IMR-90 (cell line): ENCODE measurements around the gene BHLHE23. TPM values are rescaled to one million over a fixed set of nuclear protein-coding genes. Genes with fewer than 3 reads are reported as not detected.

Experiments used
- ATAC-seq: fragments of 200-7000 bp; cut with Tn5 transposase; 2 replicates; pipeline ENCODE4 v1.9.1; 2020; ENCODE audit warnings: low read depth, mild to moderate bottlenecking, moderate library complexity
- BruUV-seq: library from RNA; stranded (reverse); fragments of 400-500 nt; replicated peaks from 2 replicates; lab custom pipeline; 2021; lab: Mats Ljungman, UMichigan
- CTCF ChIA-PET: fragments of 300-600 bp; formaldehyde crosslinking; extraction: SDS; loops from one replicate; lab custom pipeline; 2021; ENCODE audit warnings: antibody characterized with exemption; lab: Yijun Ruan, JAX
- POLR2A ChIA-PET: fragments of 300-600 bp; sonication (Branson Sonifier 250); formaldehyde crosslinking; loops from one replicate; lab custom pipeline; 2022; ENCODE audit warnings: antibody characterized with exemption; ENCODE audit not compliant: unreplicated experiment; lab: Charles Lee
- DNase-seq: peaks from one replicate; pipeline ENCODE4 v3.0.0; 2013
- H2AFZ ChIP-seq: replicated peaks from 2 replicates; pipeline ENCODE3; 2013; ENCODE audit warnings: low read length, mild to moderate bottlenecking; ENCODE audit not compliant: poor library complexity
- H2AK5ac ChIP-seq: 2 replicates; pipeline ENCODE4 v1.6.1; 2013; ENCODE audit warnings: low read depth, low read length, inconsistent platforms
- H2AK9ac ChIP-seq: replicated peaks from 2 replicates; pipeline ENCODE3; 2013; ENCODE audit warnings: mild to moderate bottlenecking, low read depth, low read length, moderate library complexity; ENCODE audit not compliant: poor library complexity
- H2BK120ac ChIP-seq: 2 replicates; pipeline ENCODE4 v1.6.1; 2013; ENCODE audit warnings: low read depth, low read length, inconsistent platforms
- H2BK15ac ChIP-seq: 3 replicates; pipeline ENCODE4 v1.6.1; 2013; ENCODE audit warnings: low read depth, low read length, inconsistent platforms
- H2BK20ac ChIP-seq: 2 replicates; pipeline ENCODE4 v1.6.1; 2013; ENCODE audit warnings: low read depth, mild to moderate bottlenecking, inconsistent platforms, low read length, moderate library complexity
- H2BK5ac ChIP-seq: 2 replicates; pipeline ENCODE4 v1.6.1; 2013; ENCODE audit warnings: mild to moderate bottlenecking, low read depth, low read length, inconsistent platforms; ENCODE audit not compliant: poor library complexity, severe bottlenecking
- H3K14ac ChIP-seq: replicated peaks from 2 replicates; pipeline ENCODE4 v1.6.1; 2013; ENCODE audit warnings: low read depth, low read length, inconsistent platforms
- H3K18ac ChIP-seq: 2 replicates; pipeline ENCODE4 v1.6.1; 2013; ENCODE audit warnings: low read depth, low read length, control low read depth
- H3K23ac ChIP-seq: 2 replicates; pipeline ENCODE4 v1.6.1; 2013; ENCODE audit warnings: low read depth, low read length, inconsistent platforms
- H3K27ac ChIP-seq: 2 replicates; pipeline ENCODE4 v1.5.1; 2013; ENCODE audit warnings: mild to moderate bottlenecking, control low read depth, low read length; ENCODE audit not compliant: insufficient read depth
- H3K27me3 ChIP-seq: 2 replicates; pipeline ENCODE4 v1.6.1; 2013; ENCODE audit warnings: low read length; ENCODE audit not compliant: control insufficient read depth, insufficient read depth
- H3K36me3 ChIP-seq: 2 replicates; pipeline ENCODE4 v1.6.1; 2013; ENCODE audit warnings: low read length, mixed read lengths; ENCODE audit not compliant: control insufficient read depth, insufficient read depth
- H3K4ac ChIP-seq: 2 replicates; pipeline ENCODE4 v1.6.1; 2013; ENCODE audit warnings: low read depth, low read length, inconsistent platforms
- H3K4me1 ChIP-seq: 2 replicates; pipeline ENCODE4 v1.6.1; 2013; ENCODE audit warnings: low read length, mixed read lengths; ENCODE audit not compliant: control insufficient read depth, insufficient read depth
- H3K4me2 ChIP-seq: 2 replicates; pipeline ENCODE4 v1.6.1; 2013; ENCODE audit warnings: low read depth, mild to moderate bottlenecking, control low read depth, low read length, moderate library complexity
- H3K4me3 ChIP-seq: 2 replicates; pipeline ENCODE4 v1.5.1; 2013; ENCODE audit warnings: low read depth, mild to moderate bottlenecking, control low read depth, low read length, moderate library complexity; ENCODE audit not compliant: insufficient read depth
- H3K56ac ChIP-seq: 2 replicates; pipeline ENCODE4 v1.6.1; 2013; ENCODE audit warnings: low read length, inconsistent platforms; ENCODE audit not compliant: insufficient read depth; ENCODE audit errors: extremely low read depth
- H3K79me1 ChIP-seq, 2 experiments: 2 replicates each; pipeline ENCODE4 v1.6.1; 2013; ENCODE audit warnings: low read length in 2 of 2, inconsistent platforms in 1 of 2, low read depth in 1 of 2
- H3K9ac ChIP-seq: 2 replicates; pipeline ENCODE4 v1.6.1; 2013; ENCODE audit warnings: low read depth, low read length, control low read depth
- H3K9me1 ChIP-seq: 2 replicates; pipeline ENCODE4 v1.6.1; 2013; ENCODE audit warnings: low read length, inconsistent platforms; ENCODE audit not compliant: insufficient read depth
- H3K9me3 ChIP-seq: 2 replicates; pipeline ENCODE4 v1.6.1; 2013; ENCODE audit warnings: low read length; ENCODE audit not compliant: control insufficient read depth, insufficient read depth
- H4K20me1 ChIP-seq: 2 replicates; pipeline ENCODE4 v1.6.1; 2013; ENCODE audit warnings: low read length, inconsistent platforms; ENCODE audit not compliant: insufficient read depth
- H4K5ac ChIP-seq: 2 replicates; pipeline ENCODE4 v1.6.1; 2013; ENCODE audit warnings: mild to moderate bottlenecking, low read depth, low read length, control low read depth
- H4K8ac ChIP-seq, 2 experiments: 2 replicates each; pipeline ENCODE4 v1.6.1; 2013; ENCODE audit warnings: low read depth in 2 of 2, low read length in 2 of 2, control low read depth in 1 of 2, inconsistent platforms in 1 of 2
- H4K91ac ChIP-seq: 2 replicates; pipeline ENCODE4 v1.6.1; 2013; ENCODE audit warnings: low read depth, low read length, inconsistent platforms; ENCODE audit not compliant: insufficient read depth
- BHLHE40 ChIP-seq: fragments of 150-350 bp; IDR thresholded peaks from 2 replicates; pipeline ENCODE4 v1.6.1; 2016; ENCODE audit warnings: mild to moderate bottlenecking, low read depth, low read length
- CEBPB ChIP-seq: IDR thresholded peaks from 2 replicates; pipeline ENCODE4 v1.6.1; 2012; ENCODE audit warnings: low read depth, low read length, improper control_type of control experiment
- SMC3 ChIP-seq: fragments of 150-350 bp; IDR thresholded peaks from 2 replicates; pipeline ENCODE4 v1.6.1; 2016; ENCODE audit warnings: low read depth, mild to moderate bottlenecking, antibody characterized with exemption, low read length, moderate library complexity
- WGBS, 2 experiments: methylation state at CpG; one replicate each; pipeline versions ENCODE4 v1.1.5 to v1.1.7; 2013; ENCODE audit warnings: missing lambda C conversion rate in 2 of 2; ENCODE audit not compliant: insufficient read length in 1 of 2; ENCODE audit errors: extremely low coverage in 2 of 2; 5-methylcytosine and 5-hydroxymethylcytosine counted together
- dilution Hi-C: fragments of 300-500 bp; cut with HindIII; formaldehyde crosslinking; loops from one replicate; pipeline ENCODE4 v1.14.3; 2018; ENCODE audit warnings: low sequenced_read_pairs; ENCODE audit not compliant: unreplicated experiment
- in situ Hi-C: fragments of 300-500 bp; cut with MboI; formaldehyde crosslinking; loops from 3 replicates; pipeline ENCODE4 v1.14.3; 2019; ENCODE audit warnings: low sequenced_read_pairs, inconsistent platforms, mixed read lengths
- intact Hi-C: fragments of 100-400 bp; cut with micrococcal nuclease; formaldehyde crosslinking; loops from 2 replicates; pipeline ENCODE4 v1.10.0; 2022
- polyA plus RNA-seq, 3 experiments: library from polyadenylated mRNA; depleted of rRNA; stranded (reverse); fragments of >200 nt; gene quantifications; 2 replicates each; pipeline ENCODE4 v1.2.3, GENCODE V29; 2012; ENCODE audit warnings: low replicate concordance in 1 of 3
- total RNA-seq: library from RNA; depleted of rRNA; stranded (reverse); fragments of >200 nt; gene quantifications from 2 replicates; pipeline ENCODE4 v1.2.3, GENCODE V29; 2012

Gene BHLHE23
- total and polyA plus RNA-seq, 2 of the 4 experiments (the other 2 are of a cell fraction): not detected

- no peak overlapping the region for H2BK5ac ChIP-seq
- no peak overlapping the region for H4K8ac ChIP-seq
- H2BK15ac ChIP-seq: no peak overlapping the region
- no peak overlapping the region for H3K9ac ChIP-seq
- H3K27me3 ChIP-seq: peaks cover 80% of the 10 kb centered on the region
- H2BK120ac ChIP-seq: no peak overlapping the region
- DNase-seq (no peak), ATAC-seq (no peak)
- BruUV-seq: no TSS peak
- dilution Hi-C loops: no loop called here
- no peak overlapping the region for H2AFZ ChIP-seq
- H3K27ac ChIP-seq: no peak overlapping the region
- H3K14ac ChIP-seq: no peak overlapping the region
- H4K20me1 ChIP-seq: no peaks in the 10 kb centered on the region
- no peak for TF ChIP-seq BHLHE40
- TF ChIP-seq CEBPB: no peak
- TF ChIP-seq SMC3: no peak
- no peak overlapping the region for H2BK20ac ChIP-seq
- H3K4me1 ChIP-seq: no peaks in the 10 kb centered on the region
- no peaks in the 10 kb centered on the region for H3K9me1 ChIP-seq
- no peaks in the 10 kb centered on the region for H3K36me3 ChIP-seq
- H3K23ac ChIP-seq: no peak overlapping the region
- no peak overlapping the region for H2AK5ac ChIP-seq
- POLR2A ChIA-PET: no interaction called here
- 40% methylated on average over 5 of the region's 19 CpGs; no CpG with 5 or more reads in 1 of the 2 experiments for WGBS, 2 experiments
- CTCF ChIA-PET: no interaction called here
- no peaks in the 10 kb centered on the region for H3K9me3 ChIP-seq
- no peak overlapping the region for H4K5ac ChIP-seq
- H3K4ac ChIP-seq: no peak overlapping the region
- no peak overlapping the region for H3K56ac ChIP-seq
- H3K79me1 ChIP-seq: no peaks in the 10 kb centered on the region
- no peak overlapping the region for H4K91ac ChIP-seq
- H2AK9ac ChIP-seq: no peak overlapping the region
- no peak overlapping the region for H3K4me2 ChIP-seq
- in situ Hi-C loops: no loop called here
- H3K18ac ChIP-seq: no peak overlapping the region
- H3K4me3 ChIP-seq: no peak overlapping the region
- intact Hi-C loops: no loop called here
Observed at GRCh38 chr20:62994869-62995281, 11.9 kb downstream of the BHLHE23 start.
